ENCODE data around the gene FNDC11.

DNA sequence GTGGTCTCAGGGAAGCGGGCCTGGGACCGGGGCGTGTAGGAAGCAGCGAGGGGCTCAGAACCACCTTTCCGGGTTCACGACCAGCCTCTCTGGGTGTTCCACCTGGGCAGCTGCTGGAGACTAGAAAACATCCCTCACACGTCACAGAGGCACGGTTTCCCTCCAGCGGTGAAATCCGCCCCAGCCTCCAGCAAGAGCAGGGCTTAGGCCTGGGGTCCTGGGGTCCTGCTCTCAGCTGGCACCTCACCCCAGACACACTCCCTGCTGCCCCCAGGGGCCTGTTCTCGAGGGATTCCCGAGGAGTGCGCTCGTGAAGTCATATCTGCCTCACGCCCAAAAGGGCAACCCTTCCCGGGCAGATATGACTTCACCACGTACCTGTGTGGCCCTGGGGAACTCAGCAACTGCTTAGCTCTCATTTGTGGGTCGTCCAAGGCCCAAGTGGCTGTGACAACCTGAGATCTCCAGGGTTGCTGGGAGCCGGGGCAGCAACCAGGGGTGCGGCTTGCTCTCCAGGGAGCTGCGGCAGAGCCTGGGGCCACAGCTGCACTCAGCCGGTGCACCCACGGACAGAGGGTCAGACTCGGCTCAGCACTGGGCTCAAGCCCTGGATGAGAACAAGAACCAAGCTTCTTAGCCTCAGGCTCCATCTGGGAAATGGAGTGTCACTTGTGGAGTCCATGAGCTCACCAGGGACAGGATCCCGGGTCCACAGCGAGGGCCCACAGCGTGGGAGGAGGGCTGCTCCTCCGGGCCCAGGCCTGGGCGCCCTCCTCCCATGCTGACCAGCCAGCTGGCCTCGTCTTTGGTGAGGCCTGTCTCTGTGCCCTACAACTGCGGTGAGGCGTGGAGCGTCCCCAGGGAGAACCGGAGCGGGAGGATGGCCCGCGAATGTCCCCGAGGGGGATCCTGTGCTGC is 661 bp downstream of the FNDC11 start:
- TF ChIP-seq, protein P1, sequence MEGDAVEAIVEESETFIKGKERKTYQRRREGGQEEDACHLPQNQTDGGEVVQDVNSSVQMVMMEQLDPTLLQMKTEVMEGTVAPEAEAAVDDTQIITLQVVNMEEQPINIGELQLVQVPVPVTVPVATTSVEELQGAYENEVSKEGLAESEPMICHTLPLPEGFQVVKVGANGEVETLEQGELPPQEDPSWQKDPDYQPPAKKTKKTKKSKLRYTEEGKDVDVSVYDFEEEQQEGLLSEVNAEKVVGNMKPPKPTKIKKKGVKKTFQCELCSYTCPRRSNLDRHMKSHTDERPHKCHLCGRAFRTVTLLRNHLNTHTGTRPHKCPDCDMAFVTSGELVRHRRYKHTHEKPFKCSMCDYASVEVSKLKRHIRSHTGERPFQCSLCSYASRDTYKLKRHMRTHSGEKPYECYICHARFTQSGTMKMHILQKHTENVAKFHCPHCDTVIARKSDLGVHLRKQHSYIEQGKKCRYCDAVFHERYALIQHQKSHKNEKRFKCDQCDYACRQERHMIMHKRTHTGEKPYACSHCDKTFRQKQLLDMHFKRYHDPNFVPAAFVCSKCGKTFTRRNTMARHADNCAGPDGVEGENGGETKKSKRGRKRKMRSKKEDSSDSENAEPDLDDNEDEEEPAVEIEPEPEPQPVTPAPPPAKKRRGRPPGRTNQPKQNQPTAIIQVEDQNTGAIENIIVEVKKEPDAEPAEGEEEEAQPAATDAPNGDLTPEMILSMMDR (IDR thresholded peaks at IDR 0.05), result no peak
- no peak for TF ChIP-seq POLR2A (IDR thresholded peaks at IDR 0.05)
